ENCODE measurements around the gene NOS3. TPM values are rescaled to one million over a fixed set of nuclear protein-coding genes. Genes with fewer than 3 reads are reported as not detected.
A peak's percentile ranks its signal among the peaks of the same experiment; 100 is the strongest.

Gene NOS3
- total RNA-seq, 1 donor from 2014 or later: 0.74 TPM

GRCh38 chr7:150982351-150982750, 8.5 kb upstream of the NOS3 start:
- H3K27me3 Mint-ChIP-seq: peaks cover 57% of the 10 kb centered on the region
- no peaks in the 10 kb centered on the region for H3K9me3 Mint-ChIP-seq (ENCODE audit: low read depth)
- TF ChIP-seq CTCF (IDR thresholded peaks at IDR 0.05; ENCODE audit: unreplicated experiment): no peak
- no peak for DNase-seq (ENCODE audit: low spot score, unreplicated experiment)
- H3K36me3 Mint-ChIP-seq (ENCODE audit: insufficient read depth): no peaks in the 10 kb centered on the region
- no peak overlapping the region for H3K27ac Mint-ChIP-seq
- H3K4me3 Mint-ChIP-seq (ENCODE audit: low read depth): no peak overlapping the region
- H3K4me1 Mint-ChIP-seq (ENCODE audit: low read depth): peaks cover 3% of the 10 kb centered on the region

- TF ChIP-seq CTCF (IDR thresholded peaks at IDR 0.05; ENCODE audit: unreplicated experiment): no peak
- H3K4me1 Mint-ChIP-seq (ENCODE audit: low read depth): no peaks in the 10 kb centered on the region
- peak; percentile 63 for DNase-seq (ENCODE audit: low spot score, unreplicated experiment)
- H3K9me3 Mint-ChIP-seq (ENCODE audit: low read depth): no peaks in the 10 kb centered on the region
- H3K36me3 Mint-ChIP-seq (ENCODE audit: insufficient read depth): no peaks in the 10 kb centered on the region
- no peak overlapping the region for H3K27ac Mint-ChIP-seq
- H3K27me3 Mint-ChIP-seq: peaks cover 69% of the 10 kb centered on the region
- H3K4me3 Mint-ChIP-seq (ENCODE audit: low read depth): no peak overlapping the region
Observed at GRCh38 chr7:150983893-150984368, 6.9 kb upstream of the NOS3 start.

GRCh38 chr7:150986099-150986512, 4.7 kb upstream of the NOS3 start:
- Mint-ChIP-seq H3K36me3 (ENCODE audit: insufficient read depth) (no peaks in the 10 kb centered on the region), H3K4me1 (ENCODE audit: low read depth) (no peaks in the 10 kb centered on the region), H3K27me3 (peaks cover 71% of the 10 kb centered on the region), H3K9me3 (ENCODE audit: low read depth) (no peaks in the 10 kb centered on the region), H3K27ac (no peak overlapping the region), H3K4me3 (ENCODE audit: low read depth) (no peak overlapping the region)
- DNase-seq (ENCODE audit: low spot score, unreplicated experiment): peak; percentile 61
- peak; percentile 76 for TF ChIP-seq CTCF (IDR thresholded peaks at IDR 0.05; ENCODE audit: unreplicated experiment)

GRCh38 chr7:150986556-150986955, 4.3 kb upstream of the NOS3 start:
- Mint-ChIP-seq H3K36me3 (ENCODE audit: insufficient read depth) (no peaks in the 10 kb centered on the region), H3K9me3 (ENCODE audit: low read depth) (no peaks in the 10 kb centered on the region), H3K27ac (no peak overlapping the region), H3K4me3 (ENCODE audit: low read depth) (no peak overlapping the region), H3K27me3 (peaks cover 66% of the 10 kb centered on the region), H3K4me1 (ENCODE audit: low read depth) (no peaks in the 10 kb centered on the region)
- no peak for DNase-seq (ENCODE audit: low spot score, unreplicated experiment)
- no peak for TF ChIP-seq CTCF (IDR thresholded peaks at IDR 0.05; ENCODE audit: unreplicated experiment)

GRCh38 chr7:150988230-150989226, 2.3 kb upstream of the NOS3 start:
- H3K4me3 Mint-ChIP-seq (ENCODE audit: low read depth): no peak overlapping the region
- H3K27me3 Mint-ChIP-seq: peaks cover 47% of the 10 kb centered on the region
- peak; percentile 83 for TF ChIP-seq CTCF (IDR thresholded peaks at IDR 0.05; ENCODE audit: unreplicated experiment)
- no peaks in the 10 kb centered on the region for H3K4me1 Mint-ChIP-seq (ENCODE audit: low read depth)
- no peaks in the 10 kb centered on the region for H3K9me3 Mint-ChIP-seq (ENCODE audit: low read depth)
- H3K36me3 Mint-ChIP-seq (ENCODE audit: insufficient read depth): no peaks in the 10 kb centered on the region
- H3K27ac Mint-ChIP-seq: no peak overlapping the region
- DNase-seq (ENCODE audit: low spot score, unreplicated experiment): peak; percentile 73
